Trophoblast cell (in vitro differentiated cells and primary cell): ENCODE measurements around the gene IVL. TPM values are rescaled to one million over a fixed set of nuclear protein-coding genes. Genes with fewer than 3 reads are reported as not detected.
A peak's percentile ranks its signal among the peaks of the same experiment; 100 is the strongest.

Experiments used
- DNase-seq, 2 donors: peaks; one replicate each; pipeline ENCODE4 v3.0.0-alpha.2; 2016
- H2AFZ ChIP-seq: 2 replicates; pipeline ENCODE4 v1.6.1; 2013; ENCODE audit warnings: low read length, moderate library complexity, mild to moderate bottlenecking; ENCODE audit not compliant: insufficient read depth, poor library complexity
- H2AK5ac ChIP-seq: 2 replicates; pipeline ENCODE4 v1.6.1; 2013; ENCODE audit warnings: mild to moderate bottlenecking, low read length
- H2BK120ac ChIP-seq: 2 replicates; pipeline ENCODE4 v1.6.1; 2013; ENCODE audit warnings: low read length, mild to moderate bottlenecking, moderate library complexity; ENCODE audit not compliant: insufficient read depth, poor library complexity
- H2BK12ac ChIP-seq: 2 replicates; pipeline ENCODE4 v1.6.1; 2013; ENCODE audit warnings: mild to moderate bottlenecking, low read length, moderate library complexity
- H2BK5ac ChIP-seq: 2 replicates; pipeline ENCODE4 v1.6.1; 2013; ENCODE audit warnings: low read length, low read depth, moderate library complexity, mild to moderate bottlenecking; ENCODE audit not compliant: poor library complexity
- H3K14ac ChIP-seq: 2 replicates; pipeline ENCODE4 v1.6.1; 2013; ENCODE audit warnings: mild to moderate bottlenecking, low read length
- H3K18ac ChIP-seq: 2 replicates; pipeline ENCODE4 v1.6.1; 2013; ENCODE audit warnings: mild to moderate bottlenecking, low read length
- H3K23ac ChIP-seq: 2 replicates; pipeline ENCODE4 v1.6.1; 2013; ENCODE audit warnings: low read length
- H3K27ac ChIP-seq: 2 replicates; pipeline ENCODE4 v1.5.1; 2013; ENCODE audit warnings: low read depth, mild to moderate bottlenecking, inconsistent platforms, low read length, moderate library complexity
- H3K27me3 ChIP-seq: 2 replicates; pipeline ENCODE4 v1.6.1; 2013; ENCODE audit warnings: inconsistent platforms, mild to moderate bottlenecking, low read length, moderate library complexity; ENCODE audit not compliant: insufficient read depth
- H3K36me3 ChIP-seq, 2 experiments: 1 replicate in 1 of 2; 2 replicates in 1 of 2; pipeline ENCODE4 v1.6.1; 2013; ENCODE audit warnings: low read length in 2 of 2, mild to moderate bottlenecking in 2 of 2, moderate library complexity in 1 of 2; ENCODE audit not compliant: insufficient read depth in 2 of 2, control insufficient read depth in 1 of 2
- H3K4ac ChIP-seq: 2 replicates; pipeline ENCODE4 v1.6.1; 2013; ENCODE audit warnings: low read depth, mild to moderate bottlenecking, low read length, moderate library complexity
- H3K4me1 ChIP-seq, 2 experiments: 1 replicate in 1 of 2; 2 replicates in 1 of 2; pipeline ENCODE4 v1.6.1; 2013; ENCODE audit warnings: low read length in 2 of 2, mild to moderate bottlenecking in 2 of 2, moderate library complexity in 1 of 2; ENCODE audit not compliant: insufficient read depth in 2 of 2, control insufficient read depth in 1 of 2
- H3K4me2 ChIP-seq: 2 replicates; pipeline ENCODE4 v1.6.1; 2013; ENCODE audit warnings: inconsistent platforms, mild to moderate bottlenecking, low read length, moderate library complexity
- H3K4me3 ChIP-seq: 2 replicates; pipeline ENCODE4 v1.5.1; 2013; ENCODE audit warnings: mild to moderate bottlenecking, low read depth, low read length, inconsistent platforms
- H3K79me1 ChIP-seq: one replicate; pipeline ENCODE4 v1.6.1; 2013; ENCODE audit warnings: low read length
- H3K79me2 ChIP-seq: 2 replicates; pipeline ENCODE4 v1.6.1; 2013; ENCODE audit warnings: low read length, mild to moderate bottlenecking; ENCODE audit not compliant: control insufficient read depth, insufficient read depth, poor library complexity
- H3K9ac ChIP-seq: 2 replicates; pipeline ENCODE4 v1.6.1; 2013; ENCODE audit warnings: mild to moderate bottlenecking, low read length
- H3K9me3 ChIP-seq: 2 replicates; pipeline ENCODE4 v1.6.1; 2013; ENCODE audit warnings: low read depth, mild to moderate bottlenecking, control low read depth, inconsistent platforms, low read length; ENCODE audit not compliant: insufficient read depth
- H4K12ac ChIP-seq: 2 replicates; pipeline ENCODE4 v1.6.1; 2013; ENCODE audit warnings: low read depth, mild to moderate bottlenecking, low read length, moderate library complexity
- H4K8ac ChIP-seq: 2 replicates; pipeline ENCODE4 v1.6.1; 2013; ENCODE audit warnings: low read depth, mild to moderate bottlenecking, low read length, moderate library complexity
- H4K91ac ChIP-seq: one replicate; pipeline ENCODE4 v1.6.1; 2013; ENCODE audit warnings: low read depth, mild to moderate bottlenecking, low read length, moderate library complexity
- WGBS: extraction: QIAGEN DNeasy Blood & Tissue Kit; methylation state at CpG from one replicate; pipeline ENCODE4 v1.1.7; 2013; ENCODE audit warnings: missing lambda C conversion rate; ENCODE audit not compliant: insufficient read length, insufficient coverage; ENCODE audit errors: extremely low coverage; 5-methylcytosine and 5-hydroxymethylcytosine counted together
- polyA plus RNA-seq: library from polyadenylated mRNA; stranded (reverse); fragments of 200-250 nt; gene quantifications from 2 replicates; pipeline ENCODE4 v1.2.3, GENCODE V29; 2013

IVL gene, protein sequence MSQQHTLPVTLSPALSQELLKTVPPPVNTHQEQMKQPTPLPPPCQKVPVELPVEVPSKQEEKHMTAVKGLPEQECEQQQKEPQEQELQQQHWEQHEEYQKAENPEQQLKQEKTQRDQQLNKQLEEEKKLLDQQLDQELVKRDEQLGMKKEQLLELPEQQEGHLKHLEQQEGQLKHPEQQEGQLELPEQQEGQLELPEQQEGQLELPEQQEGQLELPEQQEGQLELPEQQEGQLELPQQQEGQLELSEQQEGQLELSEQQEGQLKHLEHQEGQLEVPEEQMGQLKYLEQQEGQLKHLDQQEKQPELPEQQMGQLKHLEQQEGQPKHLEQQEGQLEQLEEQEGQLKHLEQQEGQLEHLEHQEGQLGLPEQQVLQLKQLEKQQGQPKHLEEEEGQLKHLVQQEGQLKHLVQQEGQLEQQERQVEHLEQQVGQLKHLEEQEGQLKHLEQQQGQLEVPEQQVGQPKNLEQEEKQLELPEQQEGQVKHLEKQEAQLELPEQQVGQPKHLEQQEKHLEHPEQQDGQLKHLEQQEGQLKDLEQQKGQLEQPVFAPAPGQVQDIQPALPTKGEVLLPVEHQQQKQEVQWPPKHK
- 1.3 and 1.5 TPM in 2 replicates for polyA plus RNA-seq

- DNase-seq = peak; percentile 95 to 97
- no peak within 1 kb of the TSS for H3K4me2 ChIP-seq
- H3K79me1 ChIP-seq = peaks cover 9% of the 10 kb centered on the region
- no peaks in the 10 kb centered on the region for H3K36me3 ChIP-seq
- no CpG with 5 or more reads among the region's 4 CpGs for WGBS
- H3K23ac ChIP-seq = no peak within 1 kb of the TSS
- no peak within 1 kb of the TSS for H3K9ac ChIP-seq
- no peak within 1 kb of the TSS for H3K4ac ChIP-seq
- peaks cover 15% of the 10 kb centered on the region for H3K9me3 ChIP-seq
- no peak within 1 kb of the TSS for H4K8ac ChIP-seq
- H4K12ac ChIP-seq = no peak within 1 kb of the TSS
- H3K18ac ChIP-seq = no peak within 1 kb of the TSS
- H2AFZ ChIP-seq = no peak within 1 kb of the TSS
- H3K4me1 ChIP-seq = peaks cover 7 to 15% of the 10 kb centered on the region in 2 experiments
- H2BK5ac ChIP-seq = no peak within 1 kb of the TSS
- no peak within 1 kb of the TSS for H3K27ac ChIP-seq
- peak within 1 kb of the TSS; percentile 41 for H2BK120ac ChIP-seq
- H3K27me3 ChIP-seq = no peaks in the 10 kb centered on the region
- H2BK12ac ChIP-seq = peak within 1 kb of the TSS; percentile 23
- H3K14ac ChIP-seq = no peak within 1 kb of the TSS
- H3K79me2 ChIP-seq = no peaks in the 10 kb centered on the region
- no peak within 1 kb of the TSS for H3K4me3 ChIP-seq
- peak within 1 kb of the TSS; percentile 35 for H4K91ac ChIP-seq
- H2AK5ac ChIP-seq = no peak within 1 kb of the TSS
Measured at GRCh38 chr1:152907686-152908601, at the start of gene IVL. IVL (plus strand) TSS chr1:152908546; CDS start chr1:152909798, 1,252 bp downstream.

- no peak within 1 kb of the TSS for H2AK5ac ChIP-seq
- no peak for DNase-seq
- no peaks in the 10 kb centered on the region for H3K4me1 ChIP-seq
- H3K23ac ChIP-seq = no peak within 1 kb of the TSS
- no peak within 1 kb of the TSS for H3K4me2 ChIP-seq
- H3K79me1 ChIP-seq = no peaks in the 10 kb centered on the region
- no peak within 1 kb of the TSS for H2AFZ ChIP-seq
- no peak within 1 kb of the TSS for H2BK5ac ChIP-seq
- no peaks in the 10 kb centered on the region for H3K79me2 ChIP-seq
- no peak within 1 kb of the TSS for H3K27ac ChIP-seq
- H3K27me3 ChIP-seq = no peaks in the 10 kb centered on the region
- H4K8ac ChIP-seq = no peak within 1 kb of the TSS
- no peak within 1 kb of the TSS for H3K9ac ChIP-seq
- no peak within 1 kb of the TSS for H4K12ac ChIP-seq
- H4K91ac ChIP-seq = no peak within 1 kb of the TSS
- H3K18ac ChIP-seq = no peak within 1 kb of the TSS
- H3K36me3 ChIP-seq = no peaks in the 10 kb centered on the region
- no peak within 1 kb of the TSS for H3K4me3 ChIP-seq
- H3K4ac ChIP-seq = no peak within 1 kb of the TSS
- H3K9me3 ChIP-seq = peaks cover 18% of the 10 kb centered on the region
- no peak within 1 kb of the TSS for H3K14ac ChIP-seq
- no peak within 1 kb of the TSS for H2BK120ac ChIP-seq
- WGBS = no CpG with 5 or more reads among the region's 3 CpGs
- H2BK12ac ChIP-seq = no peak within 1 kb of the TSS
Measured at GRCh38 chr1:152859696-152860095, 48.6 kb upstream of the IVL start, which contains the start of gene LCE7A. LCE7A (plus strand) TSS chr1:152859996; CDS start chr1:152860698, 702 bp downstream.

DNA sequence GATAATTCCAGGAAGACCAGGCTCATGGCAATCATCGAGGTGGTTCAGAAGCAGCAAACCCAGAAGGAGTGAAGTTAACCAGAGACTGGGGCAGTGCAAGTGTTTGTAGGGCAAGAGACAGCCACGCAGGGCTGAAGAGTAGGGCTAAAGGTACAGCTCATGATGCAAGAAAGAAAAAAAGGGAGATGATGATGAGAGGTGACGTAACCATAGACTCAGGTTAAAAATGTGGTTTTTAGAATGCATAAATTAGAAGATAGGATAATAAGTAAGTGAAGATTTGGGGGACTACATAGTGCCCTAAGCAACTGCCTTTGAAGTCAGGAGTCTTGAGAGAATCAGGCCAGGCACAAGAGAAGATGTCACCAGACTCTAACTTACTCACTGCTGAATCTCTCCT lies 48.2 kb upstream of the IVL start:
- 100% methylated on average over 1 of the region's 3 CpGs for WGBS
- no peak overlapping the region for H3K4ac ChIP-seq

DNA sequence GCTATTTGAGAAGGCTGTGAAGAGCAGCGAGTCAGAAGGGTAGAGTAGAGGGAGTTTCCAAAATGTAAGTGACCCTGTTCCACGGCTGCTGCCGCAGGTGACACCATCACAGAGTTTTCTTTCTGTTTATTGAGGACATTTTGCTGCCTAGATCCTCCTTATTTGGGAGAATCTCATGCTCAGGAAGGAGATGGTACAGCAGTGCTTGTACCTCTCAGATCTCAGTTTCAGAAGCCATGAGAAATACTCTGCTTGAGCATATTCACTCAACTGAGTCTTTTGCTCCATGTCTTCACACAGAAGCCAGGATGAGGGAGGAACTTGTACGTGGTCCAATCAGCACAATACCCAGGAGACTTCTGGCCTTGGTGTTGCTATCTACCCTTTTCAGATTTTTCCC lies 47.0 kb upstream of the IVL start:
- no peak overlapping the region for H2AFZ ChIP-seq
- no peak overlapping the region for H4K8ac ChIP-seq
- no peak for DNase-seq
- no peaks in the 10 kb centered on the region for H3K79me1 ChIP-seq
- no peaks in the 10 kb centered on the region for H3K4me1 ChIP-seq
- no peak overlapping the region for H4K12ac ChIP-seq
- H3K14ac ChIP-seq = no peak overlapping the region
- H3K27ac ChIP-seq = no peak overlapping the region
- no peak overlapping the region for H2AK5ac ChIP-seq
- H3K4me3 ChIP-seq = no peak overlapping the region
- H4K91ac ChIP-seq = no peak overlapping the region
- H3K4me2 ChIP-seq = no peak overlapping the region
- no peak overlapping the region for H3K23ac ChIP-seq
- H3K4ac ChIP-seq = no peak overlapping the region
- no peak overlapping the region for H2BK5ac ChIP-seq
- no peak overlapping the region for H3K18ac ChIP-seq
- no peak overlapping the region for H2BK120ac ChIP-seq
- WGBS = no CpG with 5 or more reads among the region's 4 CpGs
- H3K36me3 ChIP-seq = no peaks in the 10 kb centered on the region
- H3K79me2 ChIP-seq = no peaks in the 10 kb centered on the region
- no peak overlapping the region for H2BK12ac ChIP-seq
- H3K9me3 ChIP-seq = peaks cover 12% of the 10 kb centered on the region
- no peaks in the 10 kb centered on the region for H3K27me3 ChIP-seq
- no peak overlapping the region for H3K9ac ChIP-seq

More for the DNA sequence above, 48.2 kb upstream of the IVL start:
- H3K18ac ChIP-seq = no peak overlapping the region
- H3K14ac ChIP-seq = no peak overlapping the region
- no peak overlapping the region for H4K8ac ChIP-seq
- no peak overlapping the region for H2AFZ ChIP-seq
- no peak for DNase-seq
- H3K4me2 ChIP-seq = no peak overlapping the region
- no peaks in the 10 kb centered on the region for H3K79me2 ChIP-seq
- no peak overlapping the region for H3K4me3 ChIP-seq
- H3K4me1 ChIP-seq = no peaks in the 10 kb centered on the region
- H3K9me3 ChIP-seq = peaks cover 16% of the 10 kb centered on the region
- H4K91ac ChIP-seq = no peak overlapping the region
- H4K12ac ChIP-seq = no peak overlapping the region
- no peak overlapping the region for H2AK5ac ChIP-seq
- H3K23ac ChIP-seq = no peak overlapping the region
- no peak overlapping the region for H3K27ac ChIP-seq
- H3K36me3 ChIP-seq = no peaks in the 10 kb centered on the region
- no peaks in the 10 kb centered on the region for H3K27me3 ChIP-seq
- no peak overlapping the region for H2BK120ac ChIP-seq
- no peak overlapping the region for H2BK5ac ChIP-seq
- H3K9ac ChIP-seq = no peak overlapping the region
- no peak overlapping the region for H2BK12ac ChIP-seq
- no peaks in the 10 kb centered on the region for H3K79me1 ChIP-seq
